HuH-7.5 (cell line): ENCODE results near the gene C1QTNF9B.
"Not testable (repeated sequence)": the region's sequence is repeated elsewhere in the genome, so short reads cannot be mapped to it uniquely, and the experiment has no call there.

Experiments
- DNase-seq: peaks from one replicate; pipeline ENCODE4 v3.0.0; 2011; ENCODE audit warnings: low spot score

C1QTNF9B gene

GRCh38 chr13:23897452-23897919 lies at the start of gene C1QTNF9B:
TSS of gene C1QTNF9B (minus strand) at chr13:23897502.
- DNase-seq = not testable (repeated sequence)

GRCh38 chr13:23946900-23947299 lies 49.6 kb upstream of the C1QTNF9B start:
- DNase-seq = no peak

- DNase-seq = no peak
Observed at GRCh38 chr13:23946067-23946466, 48.8 kb upstream of the C1QTNF9B start.

GRCh38 chr13:23945612-23946011 lies 48.3 kb upstream of the C1QTNF9B start:
- no peak for DNase-seq

- DNase-seq = no peak
Observed at GRCh38 chr13:23941211-23941610, 43.9 kb upstream of the C1QTNF9B start.

- not testable (repeated sequence) for DNase-seq
Observed at GRCh38 chr13:23939666-23940065, 42.4 kb upstream of the C1QTNF9B start.

- DNase-seq = no peak
Observed at GRCh38 chr13:23934520-23934919, 37.2 kb upstream of the C1QTNF9B start.

GRCh38 chr13:23928985-23929384 lies 31.7 kb upstream of the C1QTNF9B start:
- no peak for DNase-seq

- DNase-seq = no peak
Observed at GRCh38 chr13:23923031-23923430, 25.7 kb upstream of the C1QTNF9B start.

GRCh38 chr13:23922005-23922932 lies 25.0 kb upstream of the C1QTNF9B start:
- no peak for DNase-seq

- DNase-seq = no peak
Observed at GRCh38 chr13:23921451-23921888, 24.2 kb upstream of the C1QTNF9B start.

- DNase-seq = no peak
Observed at GRCh38 chr13:23919006-23919405, 21.7 kb upstream of the C1QTNF9B start.

- no peak for DNase-seq
Observed at GRCh38 chr13:23918208-23918607, 20.9 kb upstream of the C1QTNF9B start.

GRCh38 chr13:23915308-23915707 lies 18.0 kb upstream of the C1QTNF9B start:
- no peak for DNase-seq

GRCh38 chr13:23912469-23912868 lies 15.2 kb upstream of the C1QTNF9B start:
- no peak for DNase-seq

GRCh38 chr13:23909606-23910005 lies 12.3 kb upstream of the C1QTNF9B start:
- DNase-seq = peak; percentile 42

GRCh38 chr13:23905766-23906165 lies 8.5 kb upstream of the C1QTNF9B start:
- DNase-seq = no peak

- no peak for DNase-seq
Observed at GRCh38 chr13:23903906-23904280, 6.6 kb upstream of the C1QTNF9B start.

GRCh38 chr13:23902975-23903905 lies 5.9 kb upstream of the C1QTNF9B start:
- DNase-seq = no peak

- DNase-seq = no peak
Observed at GRCh38 chr13:23901365-23901764, 4.1 kb upstream of the C1QTNF9B start.

- DNase-seq = no peak
Observed at GRCh38 chr13:23899555-23899954, 2.3 kb upstream of the C1QTNF9B start.

GRCh38 chr13:23898101-23898500 lies 799 bp upstream of the C1QTNF9B start:
- DNase-seq = no peak

GRCh38 chr13:23894746-23895145 lies 2.6 kb downstream of the C1QTNF9B start:
- not testable (repeated sequence) for DNase-seq
